GM10266 (cell line): ENCODE results near the gene VANGL1.

Source experiments
- DNase-seq: peaks from one replicate; pipeline ENCODE4 v3.0.0; 2012; ENCODE audit errors: extremely low spot score
- TF ChIP-seq, protein P1 (sequence below): IDR thresholded peaks from 2 replicates; pipeline ENCODE4 v1.5.1; 2012; ENCODE audit warnings: mild to moderate bottlenecking, low read depth; ENCODE audit not compliant: control insufficient read depth, insufficient read depth; ENCODE audit errors: missing control alignments

VANGL1 gene

DNA sequence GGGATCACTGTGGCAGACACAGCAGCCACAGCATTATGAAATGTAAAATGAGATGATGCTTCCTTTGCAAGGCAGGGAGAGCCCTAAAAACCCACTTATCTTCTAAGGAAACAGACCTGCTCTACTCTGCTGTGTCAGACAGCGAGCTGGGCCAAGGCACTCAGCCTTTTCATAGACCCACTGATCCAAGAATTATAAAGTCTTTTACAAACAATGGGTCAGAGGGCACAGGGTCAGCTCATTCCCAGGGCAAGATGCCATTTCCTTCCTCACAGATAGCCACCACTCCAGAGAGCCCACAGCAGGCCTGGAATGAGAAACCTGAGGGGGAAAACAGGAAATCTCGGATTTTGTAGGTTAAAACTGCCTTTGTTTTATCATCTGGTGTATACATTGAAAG lies 83.8 kb downstream of the VANGL1 start:
- TF ChIP-seq, protein P1, sequence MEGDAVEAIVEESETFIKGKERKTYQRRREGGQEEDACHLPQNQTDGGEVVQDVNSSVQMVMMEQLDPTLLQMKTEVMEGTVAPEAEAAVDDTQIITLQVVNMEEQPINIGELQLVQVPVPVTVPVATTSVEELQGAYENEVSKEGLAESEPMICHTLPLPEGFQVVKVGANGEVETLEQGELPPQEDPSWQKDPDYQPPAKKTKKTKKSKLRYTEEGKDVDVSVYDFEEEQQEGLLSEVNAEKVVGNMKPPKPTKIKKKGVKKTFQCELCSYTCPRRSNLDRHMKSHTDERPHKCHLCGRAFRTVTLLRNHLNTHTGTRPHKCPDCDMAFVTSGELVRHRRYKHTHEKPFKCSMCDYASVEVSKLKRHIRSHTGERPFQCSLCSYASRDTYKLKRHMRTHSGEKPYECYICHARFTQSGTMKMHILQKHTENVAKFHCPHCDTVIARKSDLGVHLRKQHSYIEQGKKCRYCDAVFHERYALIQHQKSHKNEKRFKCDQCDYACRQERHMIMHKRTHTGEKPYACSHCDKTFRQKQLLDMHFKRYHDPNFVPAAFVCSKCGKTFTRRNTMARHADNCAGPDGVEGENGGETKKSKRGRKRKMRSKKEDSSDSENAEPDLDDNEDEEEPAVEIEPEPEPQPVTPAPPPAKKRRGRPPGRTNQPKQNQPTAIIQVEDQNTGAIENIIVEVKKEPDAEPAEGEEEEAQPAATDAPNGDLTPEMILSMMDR = no peak
- no peak for DNase-seq

DNA sequence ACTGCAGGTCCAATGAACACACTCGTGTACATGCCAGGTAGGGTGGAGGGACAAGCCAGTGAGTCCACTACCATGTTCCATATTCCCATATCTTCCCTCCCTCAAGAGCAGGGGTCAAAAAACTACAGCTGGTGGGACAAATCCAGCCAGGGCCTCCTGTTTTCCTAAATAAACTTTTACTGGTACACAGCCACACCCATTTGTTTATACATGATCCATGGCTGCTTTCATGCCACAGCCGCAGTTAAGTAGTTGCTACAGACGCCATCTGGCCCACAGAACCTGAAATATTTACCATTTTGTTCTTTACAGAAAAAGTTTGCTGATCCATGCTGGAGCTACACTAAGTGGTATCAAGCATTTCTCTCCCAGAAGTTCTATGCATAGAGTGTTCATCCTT lies 84.4 kb downstream of the VANGL1 start:
- TF ChIP-seq, protein P1 = no peak
- no peak for DNase-seq

DNA sequence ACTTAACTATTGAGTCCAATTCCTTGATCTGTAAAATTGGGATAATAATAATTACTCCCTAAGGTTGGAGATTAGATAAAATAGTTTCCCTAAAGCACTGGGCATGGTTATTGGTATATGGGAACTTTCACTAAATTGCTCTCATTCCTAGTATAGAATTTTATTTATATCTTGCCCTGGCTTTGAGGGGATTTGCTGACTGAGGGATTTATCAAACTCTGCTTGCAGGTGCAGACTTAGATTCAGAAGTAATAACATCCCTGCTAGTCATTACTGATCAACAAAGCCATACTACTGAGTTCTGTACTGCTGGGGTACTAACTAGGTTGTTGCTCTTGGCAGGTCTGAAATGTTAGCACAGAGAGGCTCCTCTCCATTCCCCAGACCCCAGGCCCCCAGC lies 84.8 kb downstream of the VANGL1 start:
- TF ChIP-seq, protein P1 = no peak
- no peak for DNase-seq

DNA sequence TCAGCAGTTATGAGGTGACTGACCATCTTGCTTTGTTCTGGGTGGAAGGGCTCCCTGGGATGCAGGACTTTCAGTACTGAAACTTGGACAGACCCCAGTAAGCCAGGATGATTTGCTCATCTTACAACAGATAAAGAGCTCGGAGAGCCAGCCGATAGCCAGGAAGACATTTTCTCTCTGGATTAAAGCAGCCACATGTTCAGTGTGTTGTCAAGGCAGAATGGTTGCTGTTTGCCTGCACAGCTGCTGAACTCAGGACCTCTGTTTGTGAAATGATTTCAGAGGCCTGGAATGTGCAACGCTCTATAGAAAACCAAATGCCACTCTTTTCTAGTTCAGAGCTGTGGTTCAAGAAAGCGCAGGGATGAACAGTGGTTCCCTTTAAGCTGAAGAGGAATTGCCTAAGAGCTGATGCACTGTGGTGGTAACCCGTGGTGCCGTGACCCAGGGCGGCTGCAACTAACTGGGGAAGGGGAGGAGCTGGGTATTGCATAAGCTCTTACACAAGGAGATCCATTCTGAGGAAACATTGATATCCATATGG lies 86.0 kb downstream of the VANGL1 start:
- TF ChIP-seq, protein P1 = no peak
- DNase-seq = no peak

DNA sequence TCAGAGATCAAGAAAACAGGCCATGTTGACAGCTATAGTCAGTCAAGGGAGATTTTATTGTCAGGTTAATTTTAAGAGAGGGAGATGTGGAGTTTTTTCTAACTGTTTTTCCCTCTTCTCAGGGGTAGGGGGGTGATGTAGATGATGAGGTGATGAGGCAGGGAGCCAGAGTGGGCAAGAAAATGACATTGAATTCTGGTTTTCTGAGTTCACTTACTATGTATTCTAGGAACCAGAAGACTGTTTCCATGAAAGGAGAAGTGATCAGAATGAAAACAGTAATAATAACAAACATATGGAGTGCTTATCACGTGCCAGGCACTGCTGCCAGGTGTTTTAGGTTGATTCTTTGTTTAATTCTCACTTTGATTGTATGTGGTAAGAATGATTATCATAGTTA lies 86.6 kb downstream of the VANGL1 start:
- no peak for DNase-seq
- TF ChIP-seq, protein P1 = no peak

DNA sequence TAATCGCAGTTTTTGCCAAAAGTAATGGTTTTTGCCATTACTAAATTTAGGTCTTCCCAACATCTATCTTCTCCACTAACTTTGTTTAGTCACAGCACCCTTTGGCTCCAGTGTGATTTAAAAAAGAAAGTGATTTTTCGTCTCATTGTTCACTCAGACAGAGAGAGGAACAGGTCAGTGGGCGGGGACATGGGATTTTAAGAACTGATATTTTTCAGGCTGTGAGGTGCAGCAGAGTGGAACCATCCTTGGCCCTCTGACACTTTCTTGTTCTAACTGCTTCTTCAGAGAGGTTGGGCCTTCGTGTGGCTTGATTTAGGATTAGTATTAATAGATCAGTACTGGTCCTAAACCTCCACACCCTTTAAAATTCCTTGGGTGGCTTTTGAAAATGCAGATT lies 88.0 kb downstream of the VANGL1 start:
- TF ChIP-seq, protein P1 = no peak
- peak; percentile 62 for DNase-seq

DNA sequence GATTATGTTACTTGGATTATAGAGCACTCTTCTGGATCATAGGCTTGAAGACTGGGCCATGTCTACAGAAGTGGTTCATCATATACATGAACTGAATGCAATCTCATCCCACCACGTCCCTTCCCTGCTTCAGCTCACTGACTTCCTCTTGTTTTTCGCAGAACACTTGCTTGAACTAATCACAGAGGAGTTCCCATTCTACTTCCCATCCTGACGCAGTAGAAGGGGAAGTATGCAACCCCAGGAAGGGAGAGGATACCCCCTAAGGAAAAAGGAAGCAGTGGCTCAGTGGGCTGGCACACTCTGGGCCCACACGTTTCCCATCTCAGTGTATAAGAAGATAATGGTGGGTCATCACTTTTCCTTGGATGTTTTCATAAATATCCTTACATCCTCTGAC lies 90.5 kb downstream of the VANGL1 start:
- TF ChIP-seq, protein P1 = no peak
- DNase-seq = no peak

DNA sequence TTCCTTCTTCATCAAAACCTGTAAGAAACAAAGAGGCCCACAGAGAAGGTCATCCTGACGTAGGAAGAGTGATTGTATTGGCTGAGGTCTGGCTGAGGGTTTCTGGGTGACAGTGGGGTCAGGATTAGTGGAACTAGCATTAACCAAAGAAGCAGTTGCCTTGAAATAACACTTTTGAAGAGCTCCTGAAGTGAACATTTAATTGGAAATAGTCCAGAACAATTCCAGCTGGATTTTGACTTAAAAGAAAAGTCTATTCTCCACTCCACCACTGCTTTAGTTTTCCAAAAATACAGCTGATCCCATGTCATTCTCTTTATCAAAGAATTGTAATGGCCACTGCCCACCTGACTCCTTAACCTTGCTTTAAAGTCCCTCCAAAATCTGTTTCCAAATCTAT lies 99.0 kb downstream of the VANGL1 start:
- DNase-seq = no peak
- TF ChIP-seq, protein P1 = no peak
